Measurements from ENCODE around the gene AP1G1. TPM values are rescaled to one million over a fixed set of nuclear protein-coding genes. Genes with fewer than 3 reads are reported as not detected.
"Not testable (repeated sequence)": the region's sequence is repeated elsewhere in the genome, so short reads cannot be mapped to it uniquely, and the experiment has no call there.

Gene AP1G1
- total and polyA plus RNA-seq, 4 experiments from 2014 or later = 7.6 to 103 (median 57.0) TPM

GRCh38 chr16:71840052-71840451 lies 31.4 kb upstream of the AP1G1 start:
- H3K9me3 Mint-ChIP-seq = no peaks in the 10 kb centered on the region
- intact Hi-C loops (cut with micrococcal nuclease) = no loop called here
- no peaks in the 10 kb centered on the region for H3K36me3 Mint-ChIP-seq
- H3K4me1 ChIP-seq (ENCODE audit: insufficient read depth, low read length) = peaks cover 3% of the 10 kb centered on the region
- no peak overlapping the region for H3K27ac ChIP-seq (ENCODE audit: low read depth, low read length)
- no peaks in the 10 kb centered on the region for H3K9me3 ChIP-seq (ENCODE audit: control insufficient read depth in 1 of 2, low read length in 2 of 2)
- H3K27ac Mint-ChIP-seq = no peak overlapping the region
- no peaks in the 10 kb centered on the region for H3K27me3 Mint-ChIP-seq
- DNase-seq = no peak
- no peaks in the 10 kb centered on the region for H3K27me3 ChIP-seq (ENCODE audit: insufficient read depth, low read length)
- POLR2A ChIA-PET (ENCODE audit: partially characterized antibody) = no interaction called here
- CTCF ChIA-PET (ENCODE audit: partially characterized antibody) = interaction anchor here (1.5 kb wide), 1 partner anchor 43 kb away, joined by 5 read pairs; the partner anchor contains the start of gene ZNF821
- H3K36me3 ChIP-seq (ENCODE audit: insufficient read depth, low read length) = no peaks in the 10 kb centered on the region
- H3K4me1 Mint-ChIP-seq = peaks cover 7 to 14% (median 9%) of the 10 kb centered on the region in 4 donors
- no peak overlapping the region for H3K4me3 ChIP-seq (ENCODE audit: low read length in 2 of 2)
- no peak overlapping the region for H3K4me3 Mint-ChIP-seq

GRCh38 chr16:71837150-71837549 lies 28.5 kb upstream of the AP1G1 start:
- CTCF ChIA-PET (ENCODE audit: partially characterized antibody) = no interaction called here
- Histone ChIP-seq H3K9me3 (ENCODE audit: control insufficient read depth in 1 of 2, low read length in 2 of 2) (no peaks in the 10 kb centered on the region), H3K27ac (ENCODE audit: low read depth, low read length) (no peak overlapping the region), H3K27me3 (ENCODE audit: insufficient read depth, low read length) (no peaks in the 10 kb centered on the region), H3K36me3 (ENCODE audit: insufficient read depth, low read length) (no peaks in the 10 kb centered on the region), H3K4me3 (ENCODE audit: low read length in 2 of 2) (no peak overlapping the region), H3K4me1 (ENCODE audit: insufficient read depth, low read length) (no peaks in the 10 kb centered on the region)
- POLR2A ChIA-PET (ENCODE audit: partially characterized antibody) = no interaction called here
- H3K9me3 Mint-ChIP-seq = no peaks in the 10 kb centered on the region
- H3K4me1 Mint-ChIP-seq = peaks cover 3 to 9% (median 6%) of the 10 kb centered on the region in 4 donors
- intact Hi-C loops (cut with micrococcal nuclease) = no loop called here
- no peaks in the 10 kb centered on the region for H3K27me3 Mint-ChIP-seq
- no peak overlapping the region for H3K4me3 Mint-ChIP-seq
- no peak for DNase-seq
- H3K27ac Mint-ChIP-seq = no peak overlapping the region
- no peaks in the 10 kb centered on the region for H3K36me3 Mint-ChIP-seq

- Histone ChIP-seq H3K9me3 (ENCODE audit: control insufficient read depth in 1 of 2, low read length in 2 of 2) (no peaks in the 10 kb centered on the region), H3K4me3 (ENCODE audit: low read length in 2 of 2) (no peak overlapping the region), H3K27me3 (ENCODE audit: insufficient read depth, low read length) (no peaks in the 10 kb centered on the region), H3K4me1 (ENCODE audit: insufficient read depth, low read length) (no peaks in the 10 kb centered on the region), H3K27ac (ENCODE audit: low read depth, low read length) (no peak overlapping the region), H3K36me3 (ENCODE audit: insufficient read depth, low read length) (no peaks in the 10 kb centered on the region)
- no peaks in the 10 kb centered on the region for H3K9me3 Mint-ChIP-seq
- intact Hi-C loops (cut with micrococcal nuclease) = no loop called here
- no peak for DNase-seq
- peaks cover 0 to 7% (median 5%) of the 10 kb centered on the region in 4 donors for H3K4me1 Mint-ChIP-seq
- no peak overlapping the region for H3K27ac Mint-ChIP-seq
- ChIA-PET CTCF (ENCODE audit: partially characterized antibody) (no interaction called here), POLR2A (ENCODE audit: partially characterized antibody) (no interaction called here)
- H3K36me3 Mint-ChIP-seq = no peaks in the 10 kb centered on the region
- no peak overlapping the region for H3K4me3 Mint-ChIP-seq
- no peaks in the 10 kb centered on the region for H3K27me3 Mint-ChIP-seq
Observed at GRCh38 chr16:71834291-71834690, 25.7 kb upstream of the AP1G1 start.

- POLR2A ChIA-PET (ENCODE audit: partially characterized antibody); H3K4me3 Mint-ChIP-seq: not testable (repeated sequence)
Observed at GRCh38 chr16:71832112-71832511, 23.5 kb upstream of the AP1G1 start.

GRCh38 chr16:71831698-71832097 lies 23.1 kb upstream of the AP1G1 start:
- H3K27me3 ChIP-seq (ENCODE audit: insufficient read depth, low read length); H3K4me1 Mint-ChIP-seq; DNase-seq; H3K27ac Mint-ChIP-seq; H3K4me3 Mint-ChIP-seq; H3K4me3 ChIP-seq (ENCODE audit: low read length in 2 of 2); H3K27ac ChIP-seq (ENCODE audit: low read depth, low read length); H3K9me3 ChIP-seq (ENCODE audit: control insufficient read depth in 1 of 2, low read length in 2 of 2); H3K9me3 Mint-ChIP-seq; intact Hi-C loops (cut with micrococcal nuclease); H3K4me1 ChIP-seq (ENCODE audit: insufficient read depth, low read length); H3K36me3 ChIP-seq (ENCODE audit: insufficient read depth, low read length); POLR2A ChIA-PET (ENCODE audit: partially characterized antibody); H3K27me3 Mint-ChIP-seq; H3K36me3 Mint-ChIP-seq: not testable (repeated sequence)
- CTCF ChIA-PET (ENCODE audit: partially characterized antibody) = interaction anchor here (1.8 kb wide), 1 partner anchor 11 kb away, joined by 4 read pairs; no protein-coding TSS in a partner anchor

More at GRCh38 chr16:71832112-71832511, 23.5 kb upstream of the AP1G1 start:
- H3K4me1 Mint-ChIP-seq; H3K9me3 ChIP-seq (ENCODE audit: control insufficient read depth in 1 of 2, low read length in 2 of 2); H3K9me3 Mint-ChIP-seq; H3K4me1 ChIP-seq (ENCODE audit: insufficient read depth, low read length); H3K36me3 Mint-ChIP-seq; H3K36me3 ChIP-seq (ENCODE audit: insufficient read depth, low read length); DNase-seq; H3K4me3 ChIP-seq (ENCODE audit: low read length in 2 of 2); H3K27me3 ChIP-seq (ENCODE audit: insufficient read depth, low read length); intact Hi-C loops (cut with micrococcal nuclease); H3K27ac ChIP-seq (ENCODE audit: low read depth, low read length); H3K27me3 Mint-ChIP-seq; H3K27ac Mint-ChIP-seq: not testable (repeated sequence)
- CTCF ChIA-PET (ENCODE audit: partially characterized antibody) = interaction anchor here (1.8 kb wide), 1 partner anchor 11 kb away, joined by 4 read pairs; no protein-coding TSS in a partner anchor

GRCh38 chr16:71830359-71830758 lies 21.7 kb upstream of the AP1G1 start:
- H3K27me3 ChIP-seq (ENCODE audit: insufficient read depth, low read length) = no peaks in the 10 kb centered on the region
- no peak overlapping the region for H3K27ac ChIP-seq (ENCODE audit: low read depth, low read length)
- ChIA-PET CTCF (ENCODE audit: partially characterized antibody) (interaction anchor here (1.2 kb wide), 1 partner anchor 50 kb away, joined by 3 read pairs; no protein-coding TSS in a partner anchor), POLR2A (ENCODE audit: partially characterized antibody) (no interaction called here)
- Mint-ChIP-seq H3K4me1 (peaks cover 0 to 7% (median 5%) of the 10 kb centered on the region in 4 donors), H3K27me3 (no peaks in the 10 kb centered on the region), H3K27ac (no peak overlapping the region), H3K9me3 (no peaks in the 10 kb centered on the region), H3K4me3 (no peak overlapping the region), H3K36me3 (no peaks in the 10 kb centered on the region)
- DNase-seq = no peak
- intact Hi-C loops (cut with micrococcal nuclease) = no loop called here
- no peaks in the 10 kb centered on the region for H3K9me3 ChIP-seq (ENCODE audit: control insufficient read depth in 1 of 2, low read length in 2 of 2)
- no peaks in the 10 kb centered on the region for H3K36me3 ChIP-seq (ENCODE audit: insufficient read depth, low read length)
- H3K4me3 ChIP-seq (ENCODE audit: low read length in 2 of 2) = no peak overlapping the region
- no peaks in the 10 kb centered on the region for H3K4me1 ChIP-seq (ENCODE audit: insufficient read depth, low read length)

GRCh38 chr16:71826533-71827017 lies 17.9 kb upstream of the AP1G1 start:
- H3K4me3 ChIP-seq (ENCODE audit: low read length in 2 of 2) = no peak overlapping the region
- Mint-ChIP-seq H3K4me3 (no peak overlapping the region), H3K27ac (peak overlapping the region in 2 of 7 donors; percentile 62 to 88), H3K27me3 (no peaks in the 10 kb centered on the region), H3K4me1 (peaks cover 0 to 2% (median 0%) of the 10 kb centered on the region in 4 donors), H3K9me3 (no peaks in the 10 kb centered on the region), H3K36me3 (no peaks in the 10 kb centered on the region)
- no peaks in the 10 kb centered on the region for H3K27me3 ChIP-seq (ENCODE audit: insufficient read depth, low read length)
- DNase-seq = no peak
- ChIA-PET CTCF (ENCODE audit: partially characterized antibody) (no interaction called here), POLR2A (ENCODE audit: partially characterized antibody) (no interaction called here)
- no peaks in the 10 kb centered on the region for H3K9me3 ChIP-seq (ENCODE audit: control insufficient read depth in 1 of 2, low read length in 2 of 2)
- H3K4me1 ChIP-seq (ENCODE audit: insufficient read depth, low read length) = no peaks in the 10 kb centered on the region
- H3K27ac ChIP-seq (ENCODE audit: low read depth, low read length) = no peak overlapping the region
- no peaks in the 10 kb centered on the region for H3K36me3 ChIP-seq (ENCODE audit: insufficient read depth, low read length)
- intact Hi-C loops (cut with micrococcal nuclease) = no loop called here

Data from CD4-positive, alpha-beta memory T cell (primary cell).